NK-92 treated with Interleukin-12 subunit alpha and Interleukin-12 subunit beta, amount 100 ng/mL, for 24 hours (cell line): ENCODE data around the gene ANKS1A.

Experiments
- DNase-seq: peaks from one replicate; lab custom pipeline; 2025; lab: John Stamatoyannopoulos, UW

ANKS1A gene

DNA sequence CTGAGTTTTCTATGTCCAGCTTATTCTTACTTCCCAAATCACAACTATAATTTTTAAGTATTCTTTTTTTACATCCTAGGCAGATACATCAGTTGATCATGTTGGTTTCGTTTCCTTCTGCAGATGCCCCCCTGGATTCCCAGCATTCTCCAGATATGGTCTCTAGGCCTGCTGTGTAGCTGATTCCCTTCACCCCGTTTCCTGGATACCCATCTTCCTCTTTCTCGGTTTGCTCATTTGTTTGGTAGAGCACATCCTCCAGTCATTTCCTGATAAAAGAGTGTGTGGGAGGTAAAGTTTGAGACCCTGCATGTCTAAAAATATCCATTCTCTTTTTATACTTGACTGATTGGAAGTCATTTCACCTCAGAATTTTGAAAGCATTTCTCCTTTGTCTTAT, 66.4 kb downstream of the ANKS1A start:
- no peak for DNase-seq

DNA sequence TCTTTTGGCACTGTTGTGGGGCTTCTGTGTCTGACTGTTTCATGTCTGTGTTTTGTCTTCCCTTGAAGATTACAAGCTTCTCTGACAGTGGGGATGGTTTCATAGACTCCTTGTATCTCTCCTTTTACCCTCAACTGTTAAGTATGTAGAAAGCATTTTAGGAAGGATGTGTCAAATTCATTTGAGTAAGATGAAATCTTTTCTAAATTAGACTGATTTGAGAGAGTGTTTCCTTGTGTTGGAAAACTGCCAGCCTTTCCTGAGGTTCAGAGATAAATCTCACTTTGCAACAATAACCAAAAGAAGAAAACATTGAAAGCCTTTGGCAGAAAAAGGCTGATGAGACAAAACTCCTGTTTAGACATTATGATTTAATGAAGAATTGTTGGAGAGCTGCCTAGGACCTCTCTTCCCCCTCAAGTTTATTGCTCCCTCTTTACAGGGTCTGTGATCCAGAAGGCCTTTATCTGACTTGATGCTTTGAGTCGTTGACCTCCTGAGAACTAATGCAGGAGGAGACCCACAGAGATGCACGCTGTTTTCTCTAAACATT, 68.3 kb downstream of the ANKS1A start:
- DNase-seq = no peak

DNA sequence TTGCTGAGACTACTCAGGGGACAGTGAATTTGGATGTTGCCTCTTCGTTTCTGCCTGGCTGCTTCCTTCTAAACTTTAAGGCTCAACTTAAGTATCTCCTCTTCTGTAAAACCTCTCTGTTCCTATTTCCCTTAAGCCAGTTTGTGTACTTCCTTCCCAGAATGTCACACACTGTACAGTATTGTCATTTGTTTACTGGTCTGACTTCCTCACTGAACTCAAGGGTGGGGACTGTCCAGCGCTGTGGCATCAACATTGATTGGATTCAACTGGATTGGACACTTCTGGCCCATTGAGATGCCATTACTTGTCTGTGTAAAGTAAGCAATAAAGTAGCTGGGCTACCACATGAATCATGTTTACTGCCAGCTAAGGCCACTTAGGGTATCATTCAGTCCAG, 69.7 kb downstream of the ANKS1A start:
- no peak for DNase-seq

DNA sequence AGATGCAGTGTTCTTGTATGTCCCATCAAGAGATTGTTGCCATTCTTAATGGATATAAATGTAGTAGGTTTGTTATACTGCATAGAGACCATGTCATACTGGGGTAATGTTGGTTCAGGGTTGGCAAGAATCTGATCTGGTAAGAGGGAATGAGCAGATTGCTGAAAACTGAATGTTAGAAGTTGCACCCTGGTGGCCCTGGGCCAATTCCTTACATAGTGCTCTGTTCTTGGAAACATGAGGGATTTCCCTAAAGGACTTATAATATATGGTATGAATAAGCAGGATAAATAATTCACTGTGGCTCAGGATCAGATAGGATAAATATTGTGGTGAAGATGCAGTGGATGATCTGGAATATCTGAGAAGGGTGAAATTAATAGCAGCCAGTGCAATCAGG, 70.2 kb downstream of the ANKS1A start:
- DNase-seq = no peak

DNA sequence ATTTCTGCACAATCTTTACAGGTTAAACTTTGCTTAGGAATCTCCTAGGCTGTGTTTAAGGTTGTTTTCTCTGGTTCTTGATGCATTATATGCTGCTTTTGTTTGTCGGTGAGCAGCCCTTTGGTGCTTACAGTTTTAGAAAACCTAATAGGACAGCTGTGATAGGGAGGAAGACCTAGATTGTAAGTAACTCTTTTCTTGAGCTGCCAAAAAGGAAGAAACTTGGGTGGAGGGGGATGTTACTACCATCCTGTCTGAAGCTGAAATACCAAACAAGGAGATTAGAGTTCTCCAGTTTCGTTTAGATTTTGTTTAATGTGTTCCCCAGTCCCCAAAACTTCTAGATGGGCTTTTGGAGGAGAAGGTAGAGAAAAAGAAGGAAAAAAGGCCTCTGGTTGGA, 72.0 kb downstream of the ANKS1A start:
- DNase-seq = no peak

DNA sequence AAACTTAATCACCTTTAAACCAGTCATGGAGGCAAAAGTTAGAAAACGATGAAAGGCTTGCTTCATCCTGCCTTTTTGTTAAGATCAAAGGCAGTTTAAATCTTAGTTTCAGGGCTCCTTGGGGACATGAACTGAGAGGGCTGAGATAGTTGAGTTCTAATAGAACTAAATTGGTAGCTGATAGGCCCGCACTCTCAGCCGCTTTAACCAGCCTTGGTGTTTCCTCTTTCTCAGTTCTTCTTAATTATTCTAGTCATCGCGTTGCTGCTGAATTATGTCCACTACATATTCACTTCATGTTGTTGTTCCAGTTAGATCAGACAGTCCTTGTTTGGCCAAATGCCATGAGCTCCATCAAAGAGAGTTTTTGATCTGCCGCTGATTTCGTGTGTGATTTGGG, 72.5 kb downstream of the ANKS1A start:
- DNase-seq = no peak

DNA sequence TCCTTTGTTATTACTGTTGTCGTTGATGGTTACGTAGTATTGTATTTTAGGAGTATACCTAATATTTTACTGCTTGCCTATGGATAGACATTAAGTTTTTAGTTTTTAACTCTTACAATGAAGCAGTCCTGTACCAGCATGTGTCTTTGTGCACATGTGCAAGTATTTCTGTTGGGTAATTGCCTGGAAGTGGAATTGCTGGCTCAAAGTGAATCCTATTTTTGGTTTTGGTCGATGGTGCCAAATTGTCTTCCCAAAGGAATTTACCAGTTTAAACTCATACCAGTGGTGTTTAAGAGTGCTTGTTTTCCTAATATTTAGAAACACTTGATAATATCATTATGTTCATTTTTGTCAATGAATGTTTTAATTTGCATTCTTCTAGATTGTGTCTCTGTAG, 75.5 kb downstream of the ANKS1A start:
- DNase-seq = no peak

DNA sequence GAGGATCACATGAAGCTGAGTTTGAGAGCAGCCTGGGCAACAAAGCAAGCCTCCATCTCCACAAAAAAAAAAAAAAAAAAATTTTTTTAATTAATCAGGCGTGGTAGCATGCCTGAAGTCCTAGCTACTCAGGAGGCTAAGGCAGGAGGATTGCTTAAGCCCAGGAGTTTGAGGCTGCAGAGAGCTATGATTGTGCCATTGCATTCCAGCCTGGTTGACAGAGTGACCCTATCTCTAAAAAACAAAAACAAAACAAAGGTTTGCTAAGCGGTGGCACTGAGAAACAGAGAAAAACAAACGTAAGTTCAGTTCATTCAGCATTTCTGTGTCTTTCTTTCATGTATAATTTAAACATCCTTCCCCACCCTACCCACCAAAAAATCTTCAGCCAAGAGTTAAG, 78.4 kb downstream of the ANKS1A start:
- no peak for DNase-seq

DNA sequence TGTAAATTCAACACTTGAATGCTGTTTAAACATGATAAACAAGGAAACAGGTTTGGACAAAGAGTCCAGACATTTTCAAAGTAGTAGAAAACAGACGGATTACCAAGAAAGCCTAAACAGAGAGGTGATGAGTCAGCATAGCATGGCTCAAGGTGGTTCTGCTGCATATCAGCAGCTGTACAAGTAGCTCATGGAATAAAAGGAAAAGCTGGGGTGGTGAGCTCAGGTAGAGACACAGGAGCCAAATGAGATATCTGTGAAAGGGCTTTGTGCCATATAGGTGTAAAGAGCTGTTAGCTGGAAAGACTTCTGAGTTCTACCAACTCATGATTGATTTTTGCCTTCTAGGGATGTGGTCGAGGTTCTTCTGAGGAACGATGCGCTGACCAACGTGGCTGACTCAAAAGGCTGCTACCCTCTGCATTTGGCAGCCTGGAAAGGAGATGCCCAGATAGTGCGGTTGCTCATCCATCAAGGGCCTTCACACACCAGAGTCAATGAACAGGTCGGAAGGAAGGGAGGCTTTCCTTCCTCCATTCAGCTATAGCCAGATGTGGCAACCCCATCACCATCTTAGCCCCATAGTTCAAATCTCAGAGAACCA, 80.7 kb downstream of the ANKS1A start:
- no peak for DNase-seq

DNA sequence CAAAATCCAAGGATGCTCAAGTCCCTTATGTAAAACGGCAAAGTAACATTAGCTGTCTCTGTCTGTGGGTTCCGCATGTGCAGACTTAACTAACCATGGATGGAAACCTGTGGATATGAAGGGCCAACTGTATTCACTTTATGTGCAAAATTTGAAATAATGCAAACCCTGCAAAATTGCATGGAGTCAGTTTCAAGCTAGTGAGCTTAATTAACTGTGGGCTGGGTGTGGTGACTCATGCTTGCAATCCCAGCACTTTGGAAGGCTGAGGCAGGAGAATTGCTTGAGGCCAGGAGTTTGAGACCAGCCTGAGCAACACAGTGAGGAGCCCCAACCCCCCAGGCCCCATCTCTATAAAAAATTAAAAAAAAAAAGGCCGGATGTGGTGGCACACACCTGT, 81.4 kb downstream of the ANKS1A start:
- DNase-seq = no peak

DNA sequence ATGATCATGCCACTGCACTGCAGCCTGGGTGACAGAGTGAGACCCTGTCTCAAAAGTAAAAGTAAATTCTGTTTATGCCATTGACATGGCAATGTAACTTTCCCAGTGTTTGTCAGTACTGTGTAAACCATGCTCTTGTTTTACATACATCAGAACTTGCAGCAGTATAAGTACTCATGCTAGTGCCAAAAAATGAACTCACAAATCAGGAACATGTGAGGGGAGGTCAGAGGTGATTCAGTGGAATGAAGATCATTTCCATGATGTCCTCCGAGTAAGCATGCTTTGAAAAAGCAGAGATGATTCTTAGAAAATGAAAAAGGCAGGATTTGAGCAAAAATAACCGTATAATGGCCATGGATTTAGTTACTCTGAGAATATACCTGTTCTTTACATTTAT, 81.9 kb downstream of the ANKS1A start:
- DNase-seq = no peak

DNA sequence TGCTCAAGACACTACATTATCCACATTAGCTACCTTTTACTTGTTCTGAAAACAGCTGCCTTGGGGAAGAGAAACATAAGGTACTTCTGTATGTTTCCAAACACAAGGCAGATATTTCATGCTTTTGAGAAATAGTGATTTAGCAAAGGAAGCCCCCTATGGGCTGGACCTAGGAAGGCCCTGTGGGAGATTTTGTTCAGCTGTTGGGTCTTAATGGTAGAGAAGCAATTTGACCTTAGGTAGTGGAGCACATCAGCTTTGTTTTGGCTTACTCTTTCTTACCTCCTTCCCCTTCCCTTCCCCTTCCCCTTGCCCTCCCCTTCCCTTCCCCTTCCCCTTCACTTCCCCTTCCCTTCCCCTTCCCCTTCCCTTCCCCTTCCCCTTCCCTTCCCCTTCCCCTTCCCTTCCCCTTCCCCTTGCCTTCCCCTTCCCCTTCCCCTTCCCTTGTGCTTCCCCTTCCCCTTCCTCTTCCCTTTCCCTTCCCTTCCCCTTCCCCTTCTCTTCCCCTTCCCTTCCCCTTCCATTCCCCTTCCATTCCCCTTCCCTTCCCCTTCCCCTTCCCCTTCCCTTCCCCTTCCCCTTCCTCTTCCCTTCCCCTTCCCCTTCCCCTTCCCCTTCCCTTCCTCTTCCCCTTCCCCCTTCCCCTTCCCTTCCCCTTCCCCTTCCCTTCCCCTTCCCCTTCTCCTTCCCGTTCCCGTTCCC, 84.6 kb downstream of the ANKS1A start:
- DNase-seq = no peak

DNA sequence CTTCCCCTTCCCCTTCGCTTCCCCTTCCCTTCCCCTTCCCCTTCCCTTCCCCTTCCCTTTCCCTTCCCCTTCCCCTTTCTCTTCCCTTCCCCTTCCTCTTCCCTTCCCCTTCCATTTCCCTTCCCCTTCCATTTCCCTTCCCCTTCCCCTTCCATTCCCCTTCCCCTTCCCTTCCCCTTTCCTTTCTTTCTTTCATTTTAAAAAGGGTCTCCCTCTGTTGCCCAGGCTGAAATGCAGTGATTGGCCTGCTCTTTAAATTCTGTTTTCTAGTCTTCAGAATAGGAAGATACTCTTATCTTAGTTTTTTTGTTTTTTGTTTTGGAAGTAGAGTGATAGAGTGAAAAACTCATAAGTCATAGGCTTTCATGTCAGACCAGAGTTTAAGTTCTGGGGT, 85.2 kb downstream of the ANKS1A start:
- DNase-seq = no peak

DNA sequence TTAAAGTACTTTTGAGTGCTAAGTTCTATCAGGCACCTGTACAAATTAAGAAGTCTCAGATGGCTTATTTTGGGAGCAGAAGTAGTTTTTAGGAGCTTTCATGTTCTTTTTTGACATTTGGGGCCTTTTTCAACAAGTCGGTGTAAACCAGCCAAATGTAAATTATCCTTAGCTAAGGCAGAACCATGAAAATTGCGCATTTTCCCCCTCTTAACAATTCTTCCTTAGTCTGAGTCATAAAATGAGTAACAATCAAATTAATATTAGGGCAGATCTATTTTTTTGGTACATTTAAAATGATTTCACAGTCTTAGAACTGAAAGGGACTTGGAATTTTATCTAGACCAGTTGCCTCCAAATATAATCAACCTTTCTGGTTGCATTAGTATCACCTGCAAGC, 87.2 kb downstream of the ANKS1A start:
- DNase-seq = no peak

DNA sequence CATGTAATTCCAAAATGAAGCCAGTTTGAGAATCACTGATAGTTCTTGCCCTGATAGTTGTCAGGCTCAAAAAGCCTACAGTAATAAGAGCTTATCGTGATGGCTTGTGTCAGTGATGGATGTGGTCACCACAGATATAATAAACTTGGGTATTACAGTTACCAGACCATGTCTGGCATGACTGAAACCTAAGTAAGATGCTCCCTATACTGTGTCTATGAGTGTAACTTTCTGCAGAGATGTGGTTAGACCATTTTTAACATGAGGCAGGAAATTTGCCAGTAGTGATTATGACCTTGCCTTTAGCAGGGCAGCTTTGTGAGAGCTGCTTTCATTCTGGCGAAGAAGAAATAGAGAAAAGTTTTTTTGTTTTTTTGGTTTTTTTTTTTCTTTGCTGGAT, 90.2 kb downstream of the ANKS1A start:
- DNase-seq = no peak

DNA sequence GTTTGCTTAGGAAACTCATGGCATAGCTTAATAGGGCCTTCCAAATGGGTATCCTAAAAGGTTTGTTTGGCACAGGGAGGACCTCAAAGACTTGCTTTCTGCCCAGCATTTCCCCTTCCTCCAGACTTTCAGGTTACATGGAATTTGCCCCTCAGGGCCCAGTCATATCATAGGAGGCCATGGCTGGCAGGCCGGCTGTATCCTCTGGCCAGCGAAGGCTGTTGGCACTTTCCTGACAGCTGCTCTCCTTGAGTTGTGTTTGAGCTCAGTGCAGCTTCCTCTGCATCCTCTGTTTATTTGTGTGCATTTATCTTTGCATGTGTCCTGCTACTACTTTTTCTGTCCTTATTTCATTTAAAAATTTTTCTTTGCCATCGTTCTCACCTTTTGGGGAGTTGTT, 90.9 kb downstream of the ANKS1A start:
- DNase-seq = no peak

DNA sequence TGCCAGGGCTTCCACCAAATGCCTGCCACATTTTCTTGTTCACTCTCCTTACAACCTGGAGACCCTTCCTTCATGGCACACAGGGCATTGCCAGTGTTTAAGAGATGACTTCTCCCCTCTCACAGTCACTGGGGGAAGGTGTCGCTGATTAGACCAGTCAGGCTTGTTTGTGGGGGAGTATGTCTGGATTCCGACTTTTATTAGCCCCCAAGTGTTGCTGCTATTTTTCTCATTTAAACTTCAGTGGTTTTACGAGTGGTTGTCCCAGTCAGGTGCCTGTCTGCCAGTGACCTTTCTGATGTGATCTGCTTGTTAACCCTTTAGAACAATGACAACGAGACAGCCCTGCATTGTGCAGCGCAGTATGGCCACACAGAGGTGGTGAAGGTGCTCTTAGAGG, 92.3 kb downstream of the ANKS1A start:
- DNase-seq = no peak

DNA sequence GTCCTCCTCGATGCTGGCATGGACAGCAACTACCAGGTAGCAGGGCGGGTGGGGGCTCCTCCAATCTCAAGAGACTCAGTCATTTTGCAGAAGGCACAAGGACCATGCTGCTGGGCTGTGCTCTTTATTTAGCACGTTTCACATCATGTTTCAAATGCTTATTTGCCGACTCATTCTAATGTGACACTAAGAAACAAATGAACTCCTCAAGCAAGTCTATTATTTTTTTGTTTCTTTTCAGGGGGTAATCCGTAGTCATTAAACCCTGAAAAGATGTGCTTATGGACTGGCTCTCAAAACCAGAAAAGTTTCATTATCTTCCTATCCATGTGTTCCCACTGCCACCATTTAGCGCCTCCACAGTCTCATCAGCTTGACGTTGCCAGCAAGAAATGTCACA, 92.9 kb downstream of the ANKS1A start:
- no peak for DNase-seq

DNA sequence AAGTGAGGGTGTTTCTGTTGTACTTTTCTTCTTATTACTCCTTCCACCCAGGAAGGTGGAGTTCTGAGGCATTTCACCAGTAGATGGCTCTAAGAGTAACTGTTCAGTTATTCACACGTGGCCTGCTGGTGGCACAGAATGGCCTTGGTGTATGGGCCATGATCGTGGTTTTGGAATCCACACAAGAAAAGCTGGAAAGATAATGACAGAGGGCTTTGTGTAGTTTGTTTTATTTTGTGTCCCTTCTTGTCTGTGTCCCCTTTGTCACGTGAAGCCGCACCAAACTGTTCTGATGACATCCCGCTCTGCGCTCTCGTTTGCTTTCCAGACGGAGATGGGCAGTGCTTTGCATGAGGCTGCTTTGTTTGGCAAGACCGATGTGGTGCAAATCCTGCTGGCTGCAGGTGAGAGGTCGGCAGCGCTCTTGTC, 93.4 kb downstream of the ANKS1A start:
- DNase-seq = no peak

DNA sequence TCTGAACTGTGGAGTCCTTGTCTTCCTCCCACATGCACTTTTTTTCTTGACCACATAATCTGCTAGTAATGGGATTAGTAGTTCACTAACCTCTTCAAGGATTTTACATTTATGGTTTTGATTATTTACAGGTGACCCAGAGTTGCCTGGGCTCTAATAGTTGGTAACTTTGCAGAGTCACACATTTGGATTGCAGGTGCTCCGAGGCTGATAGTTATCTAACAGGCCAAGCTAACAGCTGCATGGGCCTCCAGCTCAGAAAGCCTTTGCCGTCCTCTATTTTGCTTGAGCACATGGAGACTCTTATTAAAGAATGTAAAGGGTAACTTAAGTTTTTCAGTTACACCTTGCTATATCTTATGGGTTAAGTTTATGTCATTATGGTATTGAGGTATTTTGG, 95.4 kb downstream of the ANKS1A start:
- no peak for DNase-seq

DNA sequence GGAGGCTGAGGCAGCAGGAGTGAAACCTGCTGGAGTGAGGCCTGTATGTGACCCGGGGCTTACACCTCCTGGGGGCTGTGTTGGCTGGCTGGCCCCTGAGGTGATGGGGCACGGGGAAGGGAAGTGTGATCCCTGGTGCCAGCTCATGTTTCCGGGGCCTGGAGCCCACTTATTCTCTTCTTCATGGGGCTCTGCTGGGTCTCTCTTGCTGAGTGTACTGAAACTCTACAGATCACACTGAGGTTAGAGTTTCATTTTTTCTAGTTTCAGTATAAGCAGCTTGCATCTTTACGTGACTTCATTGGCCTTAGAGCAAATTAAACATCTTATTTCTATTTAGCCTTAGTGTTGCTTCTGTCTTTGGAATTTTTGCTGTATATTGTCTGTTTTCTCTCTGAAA, 96.2 kb downstream of the ANKS1A start:
- no peak for DNase-seq

DNA sequence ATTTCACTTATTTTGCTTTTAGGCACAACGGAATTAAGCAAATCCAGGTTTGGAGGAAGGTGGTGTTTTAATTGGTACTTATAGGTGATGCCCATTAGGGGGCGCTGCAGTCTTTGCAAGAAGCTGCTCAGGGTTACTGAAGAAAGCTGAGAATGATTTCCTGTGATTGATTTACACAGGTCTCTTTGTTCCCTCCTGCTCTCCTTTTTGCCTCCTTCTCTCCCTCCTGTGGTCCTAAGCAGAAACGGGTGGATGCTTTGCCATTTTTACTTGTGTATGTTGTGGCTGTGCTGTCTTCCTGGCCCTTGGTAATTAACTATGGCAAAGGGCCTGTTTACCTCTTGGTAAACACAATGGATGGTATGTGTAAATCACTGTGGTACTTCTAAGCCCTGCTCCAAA, 97.8 kb downstream of the ANKS1A start:
- DNase-seq = peak; percentile 28

DNA sequence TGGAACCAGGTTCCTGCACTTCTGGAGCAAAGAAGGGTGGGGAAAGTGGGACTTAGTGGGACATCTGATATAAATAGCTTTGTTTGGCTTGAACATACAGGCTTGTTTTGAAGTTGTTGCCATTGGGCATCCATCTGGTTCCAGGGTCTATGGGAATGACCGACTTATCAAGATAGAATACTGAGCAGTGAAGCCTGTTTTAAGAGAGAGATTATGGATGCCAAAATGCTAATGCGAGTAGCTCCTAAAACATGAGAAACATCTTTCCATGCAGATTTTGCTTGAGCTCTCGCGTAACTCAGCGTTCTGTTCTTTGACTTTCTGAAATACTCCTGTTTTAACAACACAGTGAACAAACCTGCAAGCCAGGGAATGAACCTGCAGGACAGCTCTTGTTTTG, 98.5 kb downstream of the ANKS1A start:
- DNase-seq = no peak

DNA sequence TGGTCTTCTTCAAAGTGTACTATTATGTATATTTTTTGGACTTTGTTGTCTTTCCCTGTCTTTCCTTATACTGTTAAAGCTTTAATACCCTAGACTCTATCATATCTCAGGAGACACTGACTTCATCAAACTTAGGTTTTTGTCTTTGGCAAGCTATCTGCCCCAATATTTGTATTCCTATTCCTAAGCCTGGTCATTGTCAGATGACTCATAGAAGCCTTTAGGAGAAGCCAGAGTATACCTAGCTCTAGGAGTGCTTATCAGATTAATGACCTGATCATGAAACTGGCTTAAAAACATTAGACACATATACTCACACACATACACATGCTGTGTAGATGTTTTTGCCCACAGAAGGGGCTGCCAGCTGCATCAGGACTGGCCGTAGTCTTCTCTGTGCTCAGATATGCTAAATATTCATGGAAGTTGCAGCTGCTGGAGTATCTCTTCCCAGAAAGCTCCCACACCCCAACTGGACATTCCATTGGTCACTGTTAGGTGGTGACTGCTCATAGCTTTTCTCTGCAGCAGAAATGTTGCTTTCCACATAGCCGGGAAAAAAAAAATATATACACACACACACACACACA, 102.0 kb downstream of the ANKS1A start:
- no peak for DNase-seq
